CD4-positive, alpha-beta T cell (primary cell): ENCODE results near the gene BTRC. TPM values are rescaled to one million over a fixed set of nuclear protein-coding genes. Genes with fewer than 3 reads are reported as not detected.

Experiments used
- ATAC-seq: fragments of 200-7000 bp; cut with Tn5 transposase; one replicate; pipeline ENCODE4 v1.10.0; 2022; ENCODE audit warnings: mild to moderate bottlenecking; ENCODE audit not compliant: poor library complexity
- CTCF ChIA-PET: fragments of 350-600 bp; sonication (Branson Sonifier 250); formaldehyde crosslinking; loops from one replicate; lab custom pipeline; 2021; ENCODE audit warnings: antibody characterized with exemption, inconsistent platforms; lab: Charles Lee
- POLR2A ChIA-PET: fragments of 350-600 bp; sonication (Branson Sonifier 250); formaldehyde crosslinking; loops from one replicate; lab custom pipeline; 2021; ENCODE audit warnings: antibody characterized with exemption, inconsistent platforms; lab: Charles Lee
- DNase-seq, 14 experiments: peaks; one replicate each; pipeline ENCODE4 v3.0.0-alpha.2; 2013 to 2020; ENCODE audit warnings: mixed read lengths in 2 of 14
- H3K27ac ChIP-seq, 2 donors: one replicate each; pipeline versions ENCODE4 v1.5.1 to v1.7.0; 2013; ENCODE audit warnings: low read length in 2 of 2, low read depth in 1 of 2, mild to moderate bottlenecking in 1 of 2
- H3K27me3 ChIP-seq, 2 experiments: 1 replicate in 1 of 2; 2 replicates in 1 of 2; pipeline versions ENCODE4 v1.6.1 to v1.7.0; 2013; ENCODE audit warnings: low read length in 2 of 2, control low read depth in 1 of 2, mild to moderate bottlenecking in 1 of 2, moderate library complexity in 1 of 2; ENCODE audit not compliant: insufficient read depth in 2 of 2, control insufficient read depth in 1 of 2
- H3K36me3 ChIP-seq: one replicate; pipeline ENCODE4 v1.6.1; 2013; ENCODE audit warnings: low read length, control low read depth; ENCODE audit not compliant: insufficient read depth
- H3K4me1 ChIP-seq: one replicate; pipeline ENCODE4 v1.6.1; 2013; ENCODE audit warnings: low read length, control low read depth; ENCODE audit not compliant: insufficient read depth
- H3K4me3 ChIP-seq: one replicate; pipeline ENCODE4 v1.5.1; 2013; ENCODE audit warnings: mild to moderate bottlenecking, low read length, moderate library complexity
- H3K9me3 ChIP-seq, 2 experiments: 1 replicate in 1 of 2; 2 replicates in 1 of 2; pipeline versions ENCODE4 v1.6.1 to v1.7.0; 2013; ENCODE audit warnings: low read length in 2 of 2, mild to moderate bottlenecking in 2 of 2, control low read depth in 1 of 2, moderate library complexity in 1 of 2; ENCODE audit not compliant: control insufficient read depth in 1 of 2, insufficient read depth in 1 of 2
- H3K27ac Mint-ChIP-seq: one replicate; pipeline ENCODE4 v1.8.0; 2020; ENCODE audit warnings: mixed read lengths
- H3K27me3 Mint-ChIP-seq: one replicate; pipeline ENCODE4 v1.8.0; 2021; ENCODE audit warnings: mixed read lengths
- H3K36me3 Mint-ChIP-seq: one replicate; pipeline ENCODE4 v1.8.0; 2021; ENCODE audit warnings: low read depth, mixed read lengths
- H3K4me1 Mint-ChIP-seq: one replicate; pipeline ENCODE4 v1.8.0; 2021; ENCODE audit warnings: low read depth, mixed read lengths
- H3K4me3 Mint-ChIP-seq: one replicate; pipeline ENCODE4 v1.8.0; 2020; ENCODE audit warnings: mild to moderate bottlenecking, mixed read lengths
- H3K9me3 Mint-ChIP-seq: one replicate; pipeline ENCODE4 v1.8.0; 2020; ENCODE audit warnings: mixed read lengths
- CTCF ChIP-seq: fragments of 200-600 bp; IDR thresholded peaks from one replicate; pipeline ENCODE4 v1.8.0; 2022; ENCODE audit warnings: antibody characterized with exemption, mild to moderate bottlenecking
- intact Hi-C, 2 experiments: fragments of 100-400 bp; cut with DNase I in 1 of 2; cut with micrococcal nuclease in 1 of 2; formaldehyde crosslinking; loops; one replicate each; pipeline versions ENCODE4 v1.15.1 to v1.9.0; 2023 to 2025; cut with DNase I, micrococcal nuclease
- total RNA-seq, 174 experiments: library from RNA in 2 of 174; stranded (reverse) in 2 of 174; gene quantifications; one replicate each; pipeline ENCODE4 v1.2.3 and lab custom pipeline; 2021 to 2026

Gene BTRC
- total RNA-seq, 2 experiments from 2014 or later, result 13.1 to 13.2 TPM

GRCh38 chr10:101379663-101380352 is 25.8 kb downstream of the BTRC start:
- DNase-seq (no peak), ATAC-seq (no peak)
- Mint-ChIP-seq H3K27me3 (no peaks in the 10 kb centered on the region), H3K27ac (no peak overlapping the region), H3K9me3 (no peaks in the 10 kb centered on the region), H3K36me3 (peaks cover 15% of the 10 kb centered on the region), H3K4me3 (no peak overlapping the region), H3K4me1 (peaks cover 50% of the 10 kb centered on the region)
- H3K4me1 ChIP-seq, result peaks cover 4% of the 10 kb centered on the region
- no peaks in the 10 kb centered on the region for H3K27me3 ChIP-seq
- H3K27ac ChIP-seq, result no peak overlapping the region
- H3K9me3 ChIP-seq, result no peaks in the 10 kb centered on the region
- intact Hi-C loops, result no loop called here
- no peak for TF ChIP-seq CTCF
- CTCF ChIA-PET, result interaction anchor here (1.4 kb wide), 1 partner anchor 9 kb away, joined by 4 read pairs; no protein-coding TSS in a partner anchor
- peaks cover 6% of the 10 kb centered on the region for H3K36me3 ChIP-seq
- no peak overlapping the region for H3K4me3 ChIP-seq
- POLR2A ChIA-PET, result no interaction called here

- H3K36me3 Mint-ChIP-seq, result peaks cover 8% of the 10 kb centered on the region
- no peaks in the 10 kb centered on the region for H3K27me3 ChIP-seq
- no peak overlapping the region for H3K27ac ChIP-seq
- ChIA-PET POLR2A (no interaction called here), CTCF (interaction anchor here (1.4 kb wide), 1 partner anchor 8 kb away, joined by 4 read pairs; no protein-coding TSS in a partner anchor)
- intact Hi-C loops, result no loop called here
- H3K9me3 Mint-ChIP-seq, result no peaks in the 10 kb centered on the region
- peaks cover 3% of the 10 kb centered on the region for H3K36me3 ChIP-seq
- no peak for DNase-seq
- H3K4me3 Mint-ChIP-seq, result no peak overlapping the region
- H3K27me3 Mint-ChIP-seq, result no peaks in the 10 kb centered on the region
- no peak for ATAC-seq
- H3K4me3 ChIP-seq, result no peak overlapping the region
- no peaks in the 10 kb centered on the region for H3K9me3 ChIP-seq
- H3K27ac Mint-ChIP-seq, result no peak overlapping the region
- H3K4me1 Mint-ChIP-seq, result peaks cover 44% of the 10 kb centered on the region
- no peak for TF ChIP-seq CTCF
- H3K4me1 ChIP-seq, result no peaks in the 10 kb centered on the region
Measured at GRCh38 chr10:101380353-101381017, 26.5 kb downstream of the BTRC start.

- H3K4me3 ChIP-seq, result no peak overlapping the region
- H3K27ac ChIP-seq, result no peak overlapping the region
- Mint-ChIP-seq H3K27ac (no peak overlapping the region), H3K27me3 (no peaks in the 10 kb centered on the region), H3K4me1 (peaks cover 24% of the 10 kb centered on the region), H3K9me3 (no peaks in the 10 kb centered on the region), H3K36me3 (peaks cover 6% of the 10 kb centered on the region), H3K4me3 (no peak overlapping the region)
- CTCF ChIA-PET, result no interaction called here
- H3K4me1 ChIP-seq, result no peaks in the 10 kb centered on the region
- H3K36me3 ChIP-seq, result no peaks in the 10 kb centered on the region
- no peak for TF ChIP-seq CTCF
- H3K9me3 ChIP-seq, result no peaks in the 10 kb centered on the region
- DNase-seq (no peak), ATAC-seq (no peak)
- H3K27me3 ChIP-seq, result no peaks in the 10 kb centered on the region
- intact Hi-C loops, result no loop called here
- POLR2A ChIA-PET, result no interaction called here
Measured at GRCh38 chr10:101385866-101386658, 32.1 kb downstream of the BTRC start.
